Measurements from ENCODE around the gene PNPLA8.

PNPLA8 gene

DNA sequence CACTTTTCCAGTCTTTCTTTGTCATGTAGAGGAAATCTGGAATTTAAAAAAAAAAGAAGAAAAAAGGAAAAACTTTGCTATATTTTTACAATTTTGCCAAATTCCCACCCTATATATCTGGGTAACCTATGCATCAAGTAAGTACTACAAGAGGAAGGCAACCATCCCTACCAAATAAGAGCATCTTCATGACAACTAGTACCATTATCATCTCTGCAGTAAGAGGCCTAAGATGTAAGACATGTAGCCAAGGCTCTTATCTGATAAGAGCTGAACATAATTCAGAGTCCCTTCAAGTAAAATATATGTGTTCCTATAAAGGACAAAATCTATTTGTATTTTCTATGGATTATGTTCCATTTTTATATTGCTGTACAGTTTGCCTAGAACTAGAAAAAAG, 40.1 kb upstream of the PNPLA8 start:
- Histone ChIP-seq H3K4me2 (ENCODE audit: low read depth, low read length) (no peak overlapping the region), H3K27ac (ENCODE audit: low read length) (no peak overlapping the region)

DNA sequence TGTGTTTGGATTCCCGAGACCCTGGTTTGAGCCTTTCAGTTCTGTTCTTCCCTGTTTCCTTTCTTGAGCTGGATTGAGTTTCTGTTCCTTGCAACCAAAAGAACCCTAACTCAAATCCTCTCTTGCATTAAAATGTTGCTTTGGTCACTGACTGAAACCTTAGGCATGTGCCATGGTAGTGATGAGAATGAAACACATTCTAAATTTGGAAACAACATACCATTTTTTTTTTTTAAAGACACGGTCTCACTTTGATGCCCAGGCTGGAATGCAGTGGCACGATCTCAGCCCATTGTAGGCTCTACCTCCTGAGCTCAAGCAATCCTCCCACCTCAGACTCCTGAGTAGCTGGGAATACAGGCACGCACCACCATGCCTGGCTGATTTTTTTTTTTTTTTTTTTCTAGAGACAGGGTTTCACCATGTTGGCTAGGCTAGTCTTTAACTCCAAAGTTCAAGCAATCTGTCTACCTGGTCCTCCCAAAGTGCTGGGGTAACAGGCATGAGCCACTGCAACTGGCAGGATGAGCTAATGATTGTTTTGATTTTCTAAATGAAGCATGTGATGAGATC, 35.2 kb upstream of the PNPLA8 start:
- no peaks in the 10 kb centered on the region for H3K9me2 ChIP-seq (replicated peaks; ENCODE audit: insufficient read depth, low read length)
- peaks cover 13% of the 10 kb centered on the region; the same call in 1 of the 2 replicates for H3K4me1 ChIP-seq (ENCODE audit: low read length)
- no peak overlapping the region for H3K4me2 ChIP-seq (ENCODE audit: low read depth, low read length)
- no peak overlapping the region; the same call in 1 of the 2 replicates for H3K27ac ChIP-seq (ENCODE audit: low read length)
- no peaks in the 10 kb centered on the region for H3K27me3 ChIP-seq (replicated peaks; ENCODE audit: insufficient read depth, low read length)
- no peaks in the 10 kb centered on the region for H3K9me3 ChIP-seq (replicated peaks; ENCODE audit: insufficient read depth, low read length)
- peaks cover 8% of the 10 kb centered on the region; the same call in 1 of the 2 replicates for H3K36me3 ChIP-seq (replicated peaks; ENCODE audit: insufficient read depth, low read length)
- H2AFZ ChIP-seq (ENCODE audit: low read length) = no peak overlapping the region
- peaks cover 12% of the 10 kb centered on the region for H3K79me2 ChIP-seq (ENCODE audit: low read length)
- DNase-seq = peak; percentile 21
- no peaks in the 10 kb centered on the region for H3F3A ChIP-seq (ENCODE audit: insufficient read depth, low read length)
- no peak overlapping the region for H3K4me3 ChIP-seq (ENCODE audit: low read length)
- TF ChIP-seq EZH2phosphoT487 (IDR thresholded peaks at IDR 0.05; ENCODE audit: low read length) (no peak), EZH2 (optimal IDR thresholded peaks at IDR 0.05; ENCODE audit: low read depth, low read length) (no peak)
- TF ChIP-seq, protein P1, sequence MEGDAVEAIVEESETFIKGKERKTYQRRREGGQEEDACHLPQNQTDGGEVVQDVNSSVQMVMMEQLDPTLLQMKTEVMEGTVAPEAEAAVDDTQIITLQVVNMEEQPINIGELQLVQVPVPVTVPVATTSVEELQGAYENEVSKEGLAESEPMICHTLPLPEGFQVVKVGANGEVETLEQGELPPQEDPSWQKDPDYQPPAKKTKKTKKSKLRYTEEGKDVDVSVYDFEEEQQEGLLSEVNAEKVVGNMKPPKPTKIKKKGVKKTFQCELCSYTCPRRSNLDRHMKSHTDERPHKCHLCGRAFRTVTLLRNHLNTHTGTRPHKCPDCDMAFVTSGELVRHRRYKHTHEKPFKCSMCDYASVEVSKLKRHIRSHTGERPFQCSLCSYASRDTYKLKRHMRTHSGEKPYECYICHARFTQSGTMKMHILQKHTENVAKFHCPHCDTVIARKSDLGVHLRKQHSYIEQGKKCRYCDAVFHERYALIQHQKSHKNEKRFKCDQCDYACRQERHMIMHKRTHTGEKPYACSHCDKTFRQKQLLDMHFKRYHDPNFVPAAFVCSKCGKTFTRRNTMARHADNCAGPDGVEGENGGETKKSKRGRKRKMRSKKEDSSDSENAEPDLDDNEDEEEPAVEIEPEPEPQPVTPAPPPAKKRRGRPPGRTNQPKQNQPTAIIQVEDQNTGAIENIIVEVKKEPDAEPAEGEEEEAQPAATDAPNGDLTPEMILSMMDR (IDR thresholded peaks at IDR 0.05; ENCODE audit: low read length) = no peak
- H4K20me1 ChIP-seq (ENCODE audit: insufficient read depth, low read length) = no peaks in the 10 kb centered on the region
- no peak overlapping the region for H3K9ac ChIP-seq (ENCODE audit: low read length)

More for the DNA sequence above, 40.1 kb upstream of the PNPLA8 start:
- Histone ChIP-seq H3K4me3 (ENCODE audit: low read length) (no peak overlapping the region), H3K9me2 (replicated peaks; ENCODE audit: insufficient read depth, low read length) (no peaks in the 10 kb centered on the region), H3K36me3 (replicated peaks; ENCODE audit: insufficient read depth, low read length) (peaks cover 19% of the 10 kb centered on the region; the same call in 1 of the 2 replicates), H3K9ac (ENCODE audit: low read length) (no peak overlapping the region), H3K9me3 (replicated peaks; ENCODE audit: insufficient read depth, low read length) (no peaks in the 10 kb centered on the region), H3F3A (ENCODE audit: insufficient read depth, low read length) (peaks cover 18% of the 10 kb centered on the region), H3K4me1 (ENCODE audit: low read length) (peaks cover 24% of the 10 kb centered on the region; the same call in 1 of the 2 replicates), H4K20me1 (ENCODE audit: insufficient read depth, low read length) (no peaks in the 10 kb centered on the region), H3K27me3 (replicated peaks; ENCODE audit: insufficient read depth, low read length) (no peaks in the 10 kb centered on the region), H2AFZ (ENCODE audit: low read length) (no peak overlapping the region), H3K79me2 (ENCODE audit: low read length) (peaks cover 54% of the 10 kb centered on the region)
- DNase-seq = no peak
- TF ChIP-seq EZH2phosphoT487 (IDR thresholded peaks at IDR 0.05; ENCODE audit: low read length) (no peak), EZH2 (optimal IDR thresholded peaks at IDR 0.05; ENCODE audit: low read depth, low read length) (no peak)
- TF ChIP-seq, protein P1 (IDR thresholded peaks at IDR 0.05; ENCODE audit: low read length) = no peak

DNA sequence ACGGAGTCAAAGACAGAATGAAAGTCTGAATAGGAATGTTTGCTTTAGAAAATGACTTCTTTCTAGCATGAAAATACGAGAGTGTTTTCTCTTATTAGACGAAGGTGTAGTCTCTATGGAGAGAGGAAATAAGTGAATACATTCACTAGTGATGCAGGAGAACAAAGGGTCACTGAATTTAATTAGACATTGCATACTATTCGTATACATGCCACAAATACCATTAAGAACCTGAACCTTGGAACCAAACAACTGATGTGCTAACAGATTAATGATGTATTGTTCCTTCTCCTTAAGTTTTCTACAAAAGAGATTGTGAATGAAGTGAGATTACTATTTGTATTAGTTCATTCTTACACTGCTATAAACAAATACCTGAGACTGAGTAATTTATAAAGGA, 33.3 kb upstream of the PNPLA8 start:
- Histone ChIP-seq H3K79me2 (ENCODE audit: low read length) (0 out of 2 replicates have a peak, but pooled peaks cover 1% of the 10 kb centered on the region), H3K4me3 (ENCODE audit: low read length) (no peak overlapping the region), H3K9me3 (replicated peaks; ENCODE audit: insufficient read depth, low read length) (no peaks in the 10 kb centered on the region), H3K27ac (ENCODE audit: low read length) (no peak overlapping the region), H3K4me1 (ENCODE audit: low read length) (peaks cover 13% of the 10 kb centered on the region; the same call in 1 of the 2 replicates), H3K4me2 (ENCODE audit: low read depth, low read length) (no peak overlapping the region), H3F3A (ENCODE audit: insufficient read depth, low read length) (no peaks in the 10 kb centered on the region), H3K36me3 (replicated peaks; ENCODE audit: insufficient read depth, low read length) (0 out of 2 replicates have a peak, but pooled peaks cover 1% of the 10 kb centered on the region), H3K9ac (ENCODE audit: low read length) (no peak overlapping the region), H3K27me3 (replicated peaks; ENCODE audit: insufficient read depth, low read length) (no peaks in the 10 kb centered on the region), H4K20me1 (ENCODE audit: insufficient read depth, low read length) (no peaks in the 10 kb centered on the region), H2AFZ (ENCODE audit: low read length) (no peak overlapping the region), H3K9me2 (replicated peaks; ENCODE audit: insufficient read depth, low read length) (no peaks in the 10 kb centered on the region)
- no peak for DNase-seq
- TF ChIP-seq EZH2phosphoT487 (IDR thresholded peaks at IDR 0.05; ENCODE audit: low read length) (no peak), EZH2 (optimal IDR thresholded peaks at IDR 0.05; ENCODE audit: low read depth, low read length) (no peak)
- TF ChIP-seq, protein P1 (IDR thresholded peaks at IDR 0.05; ENCODE audit: low read length) = no peak

Data from MM.1S (cell line).